Neural progenitor cell (in vitro differentiated cells): ENCODE data around the gene ALAS1. TPM values are rescaled to one million over a fixed set of nuclear protein-coding genes. Genes with fewer than 3 reads are reported as not detected.

ENCODE experiments used
- DNase-seq: peaks from one replicate; pipeline ENCODE4 v3.0.0-alpha.2; 2016; ENCODE audit warnings: low spot score
- H2AFZ ChIP-seq: fragments of 200-600 bp; sonication (generic); replicated peaks from 2 replicates; pipeline ENCODE4 v1.6.1; 2016; ENCODE audit warnings: antibody characterized with exemption
- H3F3A ChIP-seq: fragments of 200-600 bp; sonication (generic); 2 replicates; pipeline ENCODE4 v1.6.1; 2016; ENCODE audit warnings: antibody characterized with exemption, low read depth
- H3K27ac ChIP-seq: fragments of 200-600 bp; sonication (generic); 2 replicates; pipeline ENCODE4 v1.5.1; 2016; ENCODE audit warnings: mild to moderate bottlenecking
- H3K27me3 ChIP-seq: fragments of 200-600 bp; sonication (generic); 2 replicates; pipeline ENCODE4 v1.6.1; 2016; ENCODE audit warnings: mild to moderate bottlenecking, moderate library complexity
- H3K36me3 ChIP-seq: fragments of 200-600 bp; sonication (generic); 2 replicates; pipeline ENCODE4 v1.5.1; 2016
- H3K4me1 ChIP-seq: fragments of 200-600 bp; sonication (generic); 2 replicates; pipeline ENCODE4 v1.6.1; 2016; ENCODE audit warnings: mixed run types
- H3K4me2 ChIP-seq: fragments of 200-600 bp; sonication (generic); 2 replicates; pipeline ENCODE4 v1.6.1; 2016
- H3K4me3 ChIP-seq: fragments of 200-600 bp; sonication (generic); 2 replicates; pipeline ENCODE4 v1.5.1; 2016
- H3K79me2 ChIP-seq: fragments of 200-600 bp; sonication (generic); 2 replicates; pipeline ENCODE4 v1.6.1; 2016; ENCODE audit warnings: low read depth
- H3K9ac ChIP-seq: fragments of 200-600 bp; sonication (generic); 2 replicates; pipeline ENCODE4 v1.6.1; 2016
- H3K9me3 ChIP-seq: fragments of 200-600 bp; sonication (generic); 2 replicates; pipeline ENCODE4 v1.5.1; 2016; ENCODE audit warnings: low read depth
- H4K20me1 ChIP-seq: fragments of 200-600 bp; sonication (generic); 2 replicates; pipeline ENCODE4 v1.6.1; 2016; ENCODE audit warnings: low read depth
- H3K27ac Mint-ChIP-seq: 3 replicates; pipeline ENCODE4 v1.8.0; 2021; ENCODE audit warnings: mixed read lengths
- H3K27me3 Mint-ChIP-seq: 2 replicates; pipeline ENCODE4 v1.8.0; 2022; ENCODE audit warnings: low read depth, mild to moderate bottlenecking, inconsistent platforms, moderate library complexity, mixed read lengths; ENCODE audit not compliant: insufficient read depth
- H3K36me3 Mint-ChIP-seq: 3 replicates; pipeline ENCODE4 v1.8.0; 2021; ENCODE audit warnings: mixed read lengths
- H3K4me1 Mint-ChIP-seq: 3 replicates; pipeline ENCODE4 v1.8.0; 2021; ENCODE audit warnings: mixed read lengths
- H3K4me3 Mint-ChIP-seq: 3 replicates; pipeline ENCODE4 v1.8.0; 2021; ENCODE audit warnings: mild to moderate bottlenecking, moderate library complexity, mixed read lengths
- H3K9me3 Mint-ChIP-seq: 3 replicates; pipeline ENCODE4 v1.8.0; 2020; ENCODE audit warnings: mixed read lengths
- CTCF ChIP-seq: fragments of 200-600 bp; sonication (generic); IDR thresholded peaks from 2 replicates; pipeline ENCODE4 v1.5.1; 2017; ENCODE audit warnings: antibody characterized with exemption, mild to moderate bottlenecking
- EZH2 ChIP-seq: fragments of 200-600 bp; sonication (generic); IDR thresholded peaks from 2 replicates; pipeline ENCODE4 v1.6.1; 2017; ENCODE audit warnings: antibody characterized with exemption, mild to moderate bottlenecking, moderate library complexity
- EZH2phosphoT487 ChIP-seq: fragments of 200-600 bp; sonication (generic); IDR thresholded peaks from 2 replicates; pipeline ENCODE4 v1.6.1; 2017; ENCODE audit warnings: antibody characterized with exemption
- total RNA-seq: library from RNA; depleted of rRNA; stranded (reverse); fragments of >200 nt; gene quantifications from 2 replicates; pipeline ENCODE4 v1.2.3, GENCODE V29; 2015; ENCODE audit warnings: low replicate concordance

ALAS1 gene
- total RNA-seq, 1 donor from 2014 or later: 35.0 TPM

- no peak overlapping the region for H2AFZ ChIP-seq
- no peak overlapping the region for H3K27ac ChIP-seq
- no peak overlapping the region for H3K9ac ChIP-seq
- Mint-ChIP-seq H3K4me1 (no peaks in the 10 kb centered on the region), H3K36me3 (peaks cover 50% of the 10 kb centered on the region), H3K27ac (no peak overlapping the region), H3K27me3 (peaks cover 2% of the 10 kb centered on the region), H3K4me3 (no peak overlapping the region), H3K9me3 (no peaks in the 10 kb centered on the region)
- peaks cover 5% of the 10 kb centered on the region for H3K79me2 ChIP-seq
- no peak overlapping the region for H3K4me3 ChIP-seq
- no peak overlapping the region for H3K4me2 ChIP-seq
- no peaks in the 10 kb centered on the region for H3K4me1 ChIP-seq
- H3K36me3 ChIP-seq: peaks cover 12% of the 10 kb centered on the region
- H3K9me3 ChIP-seq: no peaks in the 10 kb centered on the region
- H3F3A ChIP-seq: no peaks in the 10 kb centered on the region
- TF ChIP-seq CTCF (no peak), EZH2phosphoT487 (no peak), EZH2 (no peak)
- no peaks in the 10 kb centered on the region for H3K27me3 ChIP-seq
- peaks cover 18% of the 10 kb centered on the region for H4K20me1 ChIP-seq
- DNase-seq: no peak
Measured at GRCh38 chr3:52257911-52258310, 60.0 kb downstream of the ALAS1 start.

GRCh38 chr3:52259035-52259434 is 61.1 kb downstream of the ALAS1 start:
- Histone ChIP-seq H2AFZ (no peak overlapping the region), H3K9ac (no peak overlapping the region), H3K79me2 (peaks cover 13% of the 10 kb centered on the region), H3K9me3 (no peaks in the 10 kb centered on the region), H3K4me2 (no peak overlapping the region), H3K4me3 (no peak overlapping the region), H3K36me3 (peaks cover 12% of the 10 kb centered on the region), H4K20me1 (peaks cover 24% of the 10 kb centered on the region), H3K27me3 (no peaks in the 10 kb centered on the region), H3F3A (no peaks in the 10 kb centered on the region), H3K27ac (no peak overlapping the region), H3K4me1 (no peaks in the 10 kb centered on the region)
- H3K27ac Mint-ChIP-seq: no peak overlapping the region
- H3K27me3 Mint-ChIP-seq: peaks cover 2% of the 10 kb centered on the region
- no peak for DNase-seq
- no peak overlapping the region for H3K4me3 Mint-ChIP-seq
- peaks cover 53% of the 10 kb centered on the region for H3K36me3 Mint-ChIP-seq
- no peaks in the 10 kb centered on the region for H3K4me1 Mint-ChIP-seq
- H3K9me3 Mint-ChIP-seq: no peaks in the 10 kb centered on the region
- TF ChIP-seq EZH2phosphoT487 (no peak), CTCF (no peak), EZH2 (no peak)

GRCh38 chr3:52259448-52259847 is 61.5 kb downstream of the ALAS1 start:
- no peaks in the 10 kb centered on the region for H3K9me3 Mint-ChIP-seq
- Histone ChIP-seq H3K4me1 (no peaks in the 10 kb centered on the region), H4K20me1 (peaks cover 28% of the 10 kb centered on the region), H3K27ac (no peak overlapping the region), H3K4me2 (no peak overlapping the region), H3K36me3 (peaks cover 12% of the 10 kb centered on the region), H3K4me3 (no peak overlapping the region), H3K9ac (no peak overlapping the region), H3K9me3 (no peaks in the 10 kb centered on the region), H3K79me2 (peaks cover 13% of the 10 kb centered on the region), H3F3A (no peaks in the 10 kb centered on the region), H3K27me3 (no peaks in the 10 kb centered on the region), H2AFZ (no peak overlapping the region)
- peaks cover 55% of the 10 kb centered on the region for H3K36me3 Mint-ChIP-seq
- H3K27me3 Mint-ChIP-seq: peaks cover 2% of the 10 kb centered on the region
- TF ChIP-seq EZH2phosphoT487: no peak
- TF ChIP-seq CTCF: no peak
- TF ChIP-seq EZH2: no peak
- H3K4me1 Mint-ChIP-seq: no peaks in the 10 kb centered on the region
- DNase-seq: no peak
- H3K27ac Mint-ChIP-seq: no peak overlapping the region
- no peak overlapping the region for H3K4me3 Mint-ChIP-seq
